GM18520 (cell line): ENCODE data around the gene PLEKHA8.

Experiments used
- ATAC-seq: cut with Tn5 transposase; IDR thresholded peaks from one replicate; pipeline ENCODE4 v1.9.1; 2021; ENCODE audit not compliant: unreplicated experiment

PLEKHA8 gene

GRCh38 chr7:30022991-30023390 lies 5.2 kb upstream of the PLEKHA8 start:
- no peak for ATAC-seq

GRCh38 chr7:30023524-30023923 lies 4.7 kb upstream of the PLEKHA8 start:
- no peak for ATAC-seq

- peak; percentile 76 for ATAC-seq
These were observed 1.8 kb upstream of the PLEKHA8 start, which contains the start of gene FKBP14 for GRCh38 chr7:30026229-30027064. Gene FKBP14 (minus strand): TSS chr7:30026702. CDS start chr7:30026508, 194 bp downstream.

GRCh38 chr7:30027065-30027456 lies 1.2 kb upstream of the PLEKHA8 start:
- no peak for ATAC-seq

- no peak for ATAC-seq
These were observed 434 bp upstream of the PLEKHA8 start for GRCh38 chr7:30027740-30028215.

GRCh38 chr7:30028749-30029635 lies 780 bp downstream of the PLEKHA8 start:
- ATAC-seq = peak; percentile 11

GRCh38 chr7:30029696-30030095 lies 1.5 kb downstream of the PLEKHA8 start:
- ATAC-seq = no peak

GRCh38 chr7:30032310-30033125 lies 4.3 kb downstream of the PLEKHA8 start:
- no peak for ATAC-seq

- ATAC-seq = no peak
These were observed 6.3 kb downstream of the PLEKHA8 start for GRCh38 chr7:30034501-30034900.

GRCh38 chr7:30036220-30036619 lies 8.0 kb downstream of the PLEKHA8 start:
- ATAC-seq = no peak

GRCh38 chr7:30038196-30038980 lies 10.2 kb downstream of the PLEKHA8 start:
- no peak for ATAC-seq

GRCh38 chr7:30040938-30041337 lies 12.7 kb downstream of the PLEKHA8 start:
- no peak for ATAC-seq

GRCh38 chr7:30041526-30042269 lies 13.5 kb downstream of the PLEKHA8 start:
- no peak for ATAC-seq

- no peak for ATAC-seq
These were observed 18.0 kb downstream of the PLEKHA8 start for GRCh38 chr7:30046127-30046770.

- no peak for ATAC-seq
These were observed 18.9 kb downstream of the PLEKHA8 start for GRCh38 chr7:30047124-30047523.

- no peak for ATAC-seq
These were observed 20.4 kb downstream of the PLEKHA8 start for GRCh38 chr7:30048582-30048981.

- no peak for ATAC-seq
These were observed 21.0 kb downstream of the PLEKHA8 start for GRCh38 chr7:30049173-30049572.

GRCh38 chr7:30053068-30053467 lies 24.9 kb downstream of the PLEKHA8 start:
- ATAC-seq = no peak

- ATAC-seq = no peak
These were observed 29.5 kb downstream of the PLEKHA8 start for GRCh38 chr7:30057741-30058140.
